HG03354 (cell line): ENCODE data around the gene FLYWCH2.
"Not testable (repeated sequence)": the region's sequence is repeated elsewhere in the genome, so short reads cannot be mapped to it uniquely, and the experiment has no call there.

ENCODE experiments used
- ATAC-seq: cut with Tn5 transposase; IDR thresholded peaks from one replicate; pipeline ENCODE4 v1.9.1; 2021; ENCODE audit warnings: mild to moderate bottlenecking; ENCODE audit not compliant: unreplicated experiment, poor library complexity, severe bottlenecking

The FLYWCH2 gene

DNA sequence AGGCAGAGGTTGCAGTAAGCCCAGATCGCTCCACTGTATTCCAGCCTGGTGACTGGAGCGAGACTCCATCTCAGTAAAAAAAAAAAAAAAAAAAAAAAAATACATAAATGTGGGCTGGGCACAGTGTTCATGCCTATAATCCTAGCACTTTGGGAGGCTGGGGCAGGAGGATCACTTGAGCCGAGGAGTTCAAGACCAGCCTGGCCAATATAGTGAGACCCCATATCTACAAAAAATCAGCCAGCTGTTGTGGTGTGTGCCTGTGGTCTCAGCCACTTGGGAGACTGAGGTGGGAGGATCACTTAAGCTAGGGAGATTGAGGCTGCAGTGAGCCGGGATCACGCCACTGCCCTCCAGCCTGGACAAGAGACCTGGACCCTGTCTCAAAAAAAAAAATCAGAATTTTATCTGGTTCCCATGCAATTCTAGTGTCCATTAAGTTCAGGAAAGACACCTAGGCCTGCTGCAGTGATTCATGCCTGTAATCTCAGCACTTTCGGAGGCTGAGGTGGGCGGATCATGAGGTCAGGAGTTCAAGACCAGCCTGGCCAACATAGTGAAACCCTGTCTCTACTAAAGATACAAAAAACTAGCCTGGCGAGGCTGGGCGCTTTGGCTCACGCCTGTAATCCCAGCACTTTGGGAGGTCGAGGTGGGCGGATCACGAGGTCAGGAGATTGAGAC lies 48.4 kb downstream of the FLYWCH2 start:
- ATAC-seq: not testable (repeated sequence)

DNA sequence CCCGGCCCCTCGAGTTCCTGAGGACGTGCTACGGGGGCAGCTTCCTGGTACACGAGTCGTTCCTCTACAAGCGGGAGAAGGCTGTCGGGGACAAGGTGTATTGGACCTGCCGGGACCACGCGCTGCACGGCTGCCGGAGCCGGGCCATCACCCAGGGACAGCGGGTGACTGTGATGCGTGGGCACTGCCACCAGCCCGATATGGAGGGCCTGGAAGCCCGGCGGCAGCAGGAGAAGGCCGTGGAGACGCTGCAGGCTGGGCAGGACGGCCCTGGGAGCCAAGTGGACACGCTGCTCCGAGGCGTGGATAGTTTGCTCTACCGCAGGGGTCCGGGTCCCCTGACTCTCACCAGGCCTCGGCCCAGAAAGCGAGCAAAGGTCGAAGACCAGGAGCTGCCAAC lies 50.1 kb downstream of the FLYWCH2 start:
- no peak for ATAC-seq

DNA sequence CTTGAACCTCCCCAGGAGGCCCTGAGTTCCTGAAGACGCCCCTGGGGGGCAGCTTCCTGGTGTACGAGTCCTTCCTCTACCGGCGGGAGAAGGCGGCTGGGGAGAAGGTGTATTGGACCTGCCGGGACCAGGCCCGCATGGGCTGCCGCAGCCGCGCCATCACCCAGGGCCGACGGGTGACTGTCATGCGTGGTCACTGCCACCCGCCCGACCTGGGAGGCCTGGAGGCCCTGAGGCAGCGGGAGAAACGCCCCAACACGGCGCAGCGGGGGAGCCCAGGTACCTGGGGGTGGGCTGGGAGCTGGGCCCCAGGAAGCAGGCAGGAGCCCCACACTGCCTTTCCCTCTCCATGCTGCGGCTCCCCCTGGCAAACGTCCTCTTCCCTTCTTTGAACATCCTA lies 50.7 kb downstream of the FLYWCH2 start:
- ATAC-seq: no peak

DNA sequence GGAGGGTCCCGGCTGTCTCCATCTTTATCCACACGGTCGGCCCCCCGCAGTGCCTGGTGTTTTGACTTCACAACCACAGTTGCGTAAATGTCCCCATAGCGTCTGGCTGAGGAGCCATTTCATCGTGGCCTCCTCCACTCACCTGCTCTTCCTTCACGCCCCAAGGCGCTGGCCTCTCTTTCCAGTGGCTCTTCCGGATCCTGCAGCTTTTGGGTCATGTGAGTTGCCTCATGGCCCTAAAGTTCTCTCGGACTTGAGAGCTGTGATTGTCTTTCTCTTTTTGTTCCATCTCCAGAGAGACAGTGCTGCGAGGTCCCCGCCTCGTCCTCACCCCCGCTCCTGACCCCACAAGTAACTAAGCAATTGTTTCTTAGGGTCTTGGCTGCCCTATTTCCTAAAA lies 51.4 kb downstream of the FLYWCH2 start:
- ATAC-seq: no peak

DNA sequence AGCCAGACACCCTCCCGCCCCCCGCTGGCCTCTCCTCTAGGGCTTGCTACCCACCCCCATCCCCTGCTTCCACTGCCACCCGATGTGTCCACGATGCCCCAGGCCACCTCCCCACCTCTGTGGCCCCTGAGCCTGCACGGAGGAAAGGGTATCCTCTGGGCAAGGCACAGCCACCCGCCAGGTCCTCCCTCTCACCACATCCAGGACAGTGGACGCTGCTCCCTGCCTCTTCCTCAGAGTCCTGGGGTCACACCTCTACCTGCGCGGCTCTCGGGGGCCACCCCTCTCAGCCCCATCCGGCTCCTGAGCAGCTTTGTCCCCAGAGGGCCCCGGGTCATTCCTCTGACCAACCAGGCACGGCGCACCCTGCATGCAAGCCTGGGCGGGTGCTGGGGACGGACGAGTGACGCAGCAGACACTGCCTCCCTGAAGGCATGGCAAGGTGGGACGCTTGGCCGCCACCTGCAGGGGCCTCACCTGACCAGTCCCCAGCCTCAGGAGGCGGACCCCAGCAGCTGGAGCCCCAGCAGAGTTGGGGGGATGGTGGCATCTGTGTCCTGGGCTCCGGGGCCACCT lies 53.5 kb downstream of the FLYWCH2 start:
- ATAC-seq: no peak

DNA sequence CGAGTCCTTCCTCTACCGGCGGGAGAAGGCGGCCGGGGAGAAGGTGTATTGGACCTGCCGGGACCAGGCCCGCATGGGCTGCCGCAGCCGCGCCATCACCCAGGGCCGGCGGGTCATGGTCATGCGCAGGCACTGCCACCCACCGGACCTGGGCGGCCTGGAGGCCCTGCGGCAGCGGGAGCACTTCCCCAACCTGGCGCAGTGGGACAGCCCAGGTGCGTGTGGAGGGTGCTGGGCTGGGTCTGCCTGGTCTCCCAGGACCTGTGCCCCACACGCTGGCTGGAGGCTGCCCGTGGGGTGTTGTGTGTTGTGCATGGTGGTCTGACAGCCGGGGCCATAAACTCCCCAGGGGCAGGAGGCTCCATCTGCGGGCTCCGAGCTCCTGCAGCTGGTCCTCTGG lies 54.2 kb downstream of the FLYWCH2 start:
- no peak for ATAC-seq

DNA sequence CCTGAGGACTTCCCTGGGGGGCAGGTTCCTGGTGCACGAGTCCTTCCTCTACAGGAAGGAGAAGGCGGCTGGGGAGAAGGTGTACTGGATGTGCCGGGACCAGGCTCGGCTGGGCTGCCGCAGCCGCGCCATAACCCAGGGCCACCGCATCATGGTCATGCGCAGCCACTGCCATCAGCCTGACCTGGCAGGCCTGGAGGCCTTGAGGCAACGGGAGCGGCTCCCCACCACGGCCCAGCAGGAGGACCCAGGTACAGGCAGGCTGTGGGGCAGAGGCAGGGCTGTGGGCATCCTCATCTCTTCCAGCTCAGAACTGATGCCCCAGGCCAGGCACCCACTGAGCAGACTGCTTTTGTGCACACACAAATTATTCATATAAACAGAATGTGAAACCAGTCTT lies 55.2 kb downstream of the FLYWCH2 start:
- ATAC-seq: no peak

DNA sequence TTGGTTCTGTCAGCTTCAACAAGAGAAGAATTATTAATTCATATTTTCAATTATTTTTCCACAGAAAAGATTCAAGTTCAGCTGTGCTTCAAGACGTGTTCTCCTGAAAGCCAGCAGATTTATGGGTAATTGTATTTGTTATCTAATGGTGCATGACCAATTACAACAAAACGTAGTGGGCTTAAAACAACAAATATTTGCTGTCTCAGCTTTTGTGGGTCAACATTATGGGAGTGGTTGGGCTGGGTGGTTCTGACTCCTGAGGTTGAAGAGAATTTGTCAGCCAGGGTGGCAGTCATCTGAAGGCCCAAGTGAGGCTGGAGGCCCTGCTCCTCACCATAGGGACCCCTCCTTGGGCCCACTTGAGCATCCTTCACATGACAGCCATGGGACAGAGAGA lies 57.0 kb downstream of the FLYWCH2 start:
- no peak for ATAC-seq

DNA sequence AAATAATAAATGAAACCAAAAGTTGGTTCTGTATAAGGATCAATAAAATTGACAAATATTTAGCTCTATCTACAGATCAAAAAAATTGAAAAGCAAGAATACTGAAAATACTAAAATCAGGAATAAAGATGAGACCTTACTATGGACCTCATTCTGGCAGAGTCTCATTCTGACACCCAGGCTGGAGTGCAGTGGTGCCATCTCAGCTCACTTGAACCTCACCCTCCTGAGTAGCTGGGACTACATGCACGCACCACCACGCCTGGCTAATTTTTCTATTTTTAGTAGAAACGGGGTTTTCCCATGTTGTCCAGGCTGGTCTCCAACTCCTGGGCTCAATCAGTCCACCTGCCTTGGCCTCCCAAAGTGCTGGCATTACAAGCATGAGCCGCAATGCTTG lies 59.0 kb downstream of the FLYWCH2 start:
- no peak for ATAC-seq

DNA sequence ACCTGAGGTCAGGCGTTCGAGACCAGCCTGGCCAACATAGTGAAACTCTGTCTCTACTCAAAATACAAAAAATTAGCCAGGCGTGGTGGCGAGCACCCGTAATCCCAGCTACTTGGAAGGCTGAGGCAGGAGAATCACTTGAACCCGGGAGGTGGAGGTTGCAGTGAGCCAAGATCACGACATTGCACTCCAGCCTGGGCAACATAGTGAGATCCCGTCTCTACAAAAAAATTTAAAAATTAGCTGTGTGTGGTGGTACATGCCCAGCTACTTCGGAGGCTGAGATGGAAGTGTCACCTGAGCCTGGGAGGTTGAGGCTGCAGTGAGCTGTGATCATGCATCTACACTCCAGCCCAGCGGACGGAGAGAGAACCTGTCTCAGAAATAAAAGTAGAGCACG lies 60.7 kb downstream of the FLYWCH2 start:
- not testable (repeated sequence) for ATAC-seq

DNA sequence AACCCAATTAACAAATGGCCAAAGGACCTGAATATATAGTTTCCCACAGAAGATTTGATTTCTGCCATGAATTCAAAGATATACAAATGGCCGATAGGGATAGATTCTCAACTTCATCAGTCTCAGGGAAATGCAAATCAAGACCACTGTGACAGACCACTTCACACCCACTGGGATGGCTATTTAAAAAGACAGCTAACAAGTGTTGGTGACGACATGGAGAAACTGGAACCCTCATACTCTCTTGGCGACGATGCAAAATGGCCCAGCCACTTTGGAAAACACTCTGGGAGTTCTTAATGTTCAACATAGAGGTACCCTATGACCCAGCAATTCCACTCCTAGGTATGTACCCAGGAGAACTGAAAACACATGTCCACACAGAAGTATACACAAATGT lies 63.6 kb downstream of the FLYWCH2 start:
- ATAC-seq: no peak
